T-cell (primary cell): ENCODE results near the gene BCL10. TPM values are rescaled to one million over a fixed set of nuclear protein-coding genes. Genes with fewer than 3 reads are reported as not detected.

Source experiments
- ATAC-seq, 4 experiments: fragments of 200-7000 bp in 3 of 4; fragments of 150-1000 bp in 1 of 4; cut with Tn5 transposase; replicated peaks in 1 of 4; 1 replicate in 3 of 4; 2 replicates in 1 of 4; pipeline ENCODE4 v1.10.0; 2021; ENCODE audit warnings: moderate library complexity in 3 of 4, mild to moderate bottlenecking in 2 of 4, moderate number of reproducible peaks in 1 of 4
- CTCF ChIA-PET, 2 donors: fragments of 300-600 bp; sonication (Branson Sonifier 250); formaldehyde crosslinking; loops; one replicate each; lab custom pipeline; 2022; ENCODE audit warnings: antibody characterized with exemption in 2 of 2; lab: Charles Lee
- POLR2A ChIA-PET, 2 donors: fragments of 300-600 bp; sonication (Branson Sonifier 250); formaldehyde crosslinking; loops; one replicate each; lab custom pipeline; 2022; ENCODE audit warnings: antibody characterized with exemption in 2 of 2; lab: Charles Lee
- DNase-seq, 35 experiments: peaks; one replicate each; pipeline versions ENCODE4 v3.0.0 to v3.0.0-alpha.2; 2013 to 2023
- H3K27ac ChIP-seq: one replicate; pipeline ENCODE4 v1.5.1; 2013; ENCODE audit warnings: low read length
- H3K27me3 ChIP-seq, 2 experiments: replicated peaks in 1 of 2; 1 replicate in 1 of 2; 2 replicates in 1 of 2; pipeline versions ENCODE4 v1.6.1 to v1.7.0; 2013; ENCODE audit warnings: low read length in 1 of 2, mixed read lengths in 1 of 2; ENCODE audit not compliant: control insufficient read depth in 2 of 2, insufficient read depth in 2 of 2; ENCODE audit errors: extremely low read depth in 1 of 2
- H3K36me3 ChIP-seq, 2 donors: 1 replicate in 1 of 2; 2 replicates in 1 of 2; pipeline versions ENCODE4 v1.6.1 to v1.7.0; 2013; ENCODE audit warnings: low read length in 1 of 2; ENCODE audit not compliant: control insufficient read depth in 2 of 2, insufficient read depth in 1 of 2; ENCODE audit errors: extremely low read depth in 1 of 2
- H3K4me1 ChIP-seq, 2 experiments: 1 replicate in 1 of 2; 2 replicates in 1 of 2; pipeline versions ENCODE4 v1.6.1 to v1.7.0; 2013; ENCODE audit warnings: low read length in 2 of 2, mixed read lengths in 1 of 2; ENCODE audit not compliant: insufficient read depth in 2 of 2, control insufficient read depth in 1 of 2; ENCODE audit errors: extremely low read depth in 1 of 2
- H3K4me3 ChIP-seq, 2 donors: 1 replicate in 1 of 2; 2 replicates in 1 of 2; pipeline versions ENCODE4 v1.5.1 to v1.7.0; 2013; ENCODE audit warnings: mild to moderate bottlenecking in 2 of 2, low read length in 1 of 2, moderate library complexity in 1 of 2; ENCODE audit not compliant: control insufficient read depth in 1 of 2; ENCODE audit errors: extremely low read depth in 1 of 2
- H3K9me3 ChIP-seq: 2 replicates; pipeline ENCODE4 v1.7.0; 2013
- H3K27ac Mint-ChIP-seq, 2 donors: one replicate each; pipeline ENCODE4 v1.8.0; 2020 to 2021; ENCODE audit warnings: mild to moderate bottlenecking in 2 of 2, mixed read lengths in 2 of 2
- H3K27me3 Mint-ChIP-seq, 2 donors: one replicate each; pipeline ENCODE4 v1.8.0; 2021 to 2022; ENCODE audit warnings: mixed read lengths in 2 of 2
- H3K36me3 Mint-ChIP-seq: one replicate; pipeline ENCODE4 v1.8.0; 2021; ENCODE audit warnings: mixed read lengths
- H3K4me1 Mint-ChIP-seq, 3 donors: one replicate each; pipeline ENCODE4 v1.8.0; 2020 to 2022; ENCODE audit warnings: mixed read lengths in 3 of 3, mild to moderate bottlenecking in 1 of 3
- H3K4me3 Mint-ChIP-seq, 3 donors: one replicate each; pipeline ENCODE4 v1.8.0; 2020 to 2022; ENCODE audit warnings: mild to moderate bottlenecking in 3 of 3, mixed read lengths in 3 of 3, moderate library complexity in 3 of 3
- H3K9me3 Mint-ChIP-seq, 3 donors: one replicate each; pipeline ENCODE4 v1.8.0; 2020 to 2022; ENCODE audit warnings: mixed read lengths in 3 of 3
- WGBS: methylation state at CpG from one replicate; pipeline ENCODE4 v1.1.5; 2013; ENCODE audit warnings: missing lambda C conversion rate; ENCODE audit not compliant: insufficient coverage; 5-methylcytosine and 5-hydroxymethylcytosine counted together
- total RNA-seq, 35 experiments: library from RNA in 6 of 35; stranded (reverse) in 6 of 35; fragments of 120-200 nt in 1 of 35; gene quantifications; one replicate each; pipeline versions ENCODE4 v1.2.1 to v1.2.4 and lab custom pipeline; 2013 to 2026

BCL10 gene
- total RNA-seq, 5 donors from 2014 or later (not counting 1 experiment from before 2014, with no cell fraction given), result 25.8 to 40.0 (median 28.0) TPM

GRCh38 chr1:85225624-85226380 lies 50.6 kb downstream of the BCL10 start:
- ATAC-seq (no peak), DNase-seq (no peak)
- Mint-ChIP-seq H3K4me3 (no peak overlapping the region), H3K27me3 (peaks cover 6 to 7% of the 10 kb centered on the region in 2 donors), H3K36me3 (no peaks in the 10 kb centered on the region), H3K9me3 (no peaks in the 10 kb centered on the region), H3K4me1 (peaks cover 0 to 2% (median 0%) of the 10 kb centered on the region in 3 donors), H3K27ac (no peak overlapping the region)
- CTCF ChIA-PET, result no interaction called here
- Histone ChIP-seq H3K36me3 (no peaks in the 10 kb centered on the region), H3K27me3 (no peaks in the 10 kb centered on the region), H3K4me3 (no peak overlapping the region), H3K27ac (no peak overlapping the region), H3K9me3 (no peaks in the 10 kb centered on the region), H3K4me1 (no peaks in the 10 kb centered on the region)
- WGBS, result 100% methylated on average over 1 of the region's 5 CpGs
- POLR2A ChIA-PET, result no interaction called here

- Histone ChIP-seq H3K27ac (no peak overlapping the region), H3K27me3 (no peaks in the 10 kb centered on the region), H3K36me3 (no peaks in the 10 kb centered on the region), H3K4me1 (no peaks in the 10 kb centered on the region), H3K4me3 (no peak overlapping the region), H3K9me3 (no peaks in the 10 kb centered on the region)
- Mint-ChIP-seq H3K4me3 (no peak overlapping the region), H3K27me3 (peaks cover 7 to 10% of the 10 kb centered on the region in 2 donors), H3K9me3 (no peaks in the 10 kb centered on the region), H3K4me1 (no peaks in the 10 kb centered on the region), H3K27ac (no peak overlapping the region), H3K36me3 (no peaks in the 10 kb centered on the region)
- 86% methylated on average over 1 of the region's 3 CpGs for WGBS
- POLR2A ChIA-PET, result no interaction called here
- DNase-seq (no peak), ATAC-seq (no peak)
- CTCF ChIA-PET, result interaction anchor here in 1 of 2 donors (0.7 to 1.0 kb wide), 2 partner anchors 20 to 25 kb away, joined by 3 to 5 read pairs; no protein-coding TSS in a partner anchor
These were observed 51.5 kb downstream of the BCL10 start for GRCh38 chr1:85224734-85225623.

DNA sequence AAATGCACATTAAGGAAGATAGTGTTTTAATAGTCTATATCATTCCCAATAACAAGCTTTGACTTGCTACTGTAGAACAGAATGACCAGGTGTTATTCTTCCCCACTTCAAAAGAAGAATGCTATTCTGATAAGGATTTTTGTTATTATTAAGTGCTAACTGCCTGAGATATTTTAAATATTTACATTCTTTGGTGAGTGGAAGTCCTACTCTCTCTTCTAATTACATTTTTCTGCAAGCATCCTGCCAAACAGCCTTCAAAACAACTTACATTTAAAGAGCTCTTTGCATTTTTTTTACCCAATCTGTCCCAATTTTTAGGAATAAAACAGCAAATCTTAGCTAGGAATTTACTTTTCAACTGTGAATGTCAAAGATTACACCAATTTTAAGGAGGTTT lies 52.1 kb downstream of the BCL10 start:
- H3K4me3 ChIP-seq, result no peak overlapping the region
- H3K4me1 ChIP-seq, result no peaks in the 10 kb centered on the region
- ATAC-seq (no peak), DNase-seq (no peak)
- H3K27ac ChIP-seq, result no peak overlapping the region
- Mint-ChIP-seq H3K27ac (no peak overlapping the region), H3K9me3 (no peaks in the 10 kb centered on the region), H3K4me3 (no peak overlapping the region), H3K4me1 (no peaks in the 10 kb centered on the region), H3K27me3 (peaks cover 5 to 9% of the 10 kb centered on the region in 2 donors), H3K36me3 (no peaks in the 10 kb centered on the region)
- no peaks in the 10 kb centered on the region for H3K27me3 ChIP-seq
- H3K9me3 ChIP-seq, result no peaks in the 10 kb centered on the region
- no peaks in the 10 kb centered on the region for H3K36me3 ChIP-seq
- ChIA-PET CTCF (interaction anchor here in 1 of 2 donors (0.6 to 1.0 kb wide), 3 partner anchors 21 to 35 kb away, joined by 3 to 5 read pairs (median 3); no protein-coding TSS in a partner anchor), POLR2A (no interaction called here)

GRCh38 chr1:85223334-85223733 lies 53.1 kb downstream of the BCL10 start:
- Mint-ChIP-seq H3K4me3 (no peak overlapping the region), H3K4me1 (no peaks in the 10 kb centered on the region), H3K36me3 (no peaks in the 10 kb centered on the region), H3K27me3 (peaks cover 3 to 8% of the 10 kb centered on the region in 2 donors), H3K27ac (no peak overlapping the region), H3K9me3 (no peaks in the 10 kb centered on the region)
- no peaks in the 10 kb centered on the region for H3K36me3 ChIP-seq
- H3K9me3 ChIP-seq, result no peaks in the 10 kb centered on the region
- H3K4me3 ChIP-seq, result no peak overlapping the region
- no peaks in the 10 kb centered on the region for H3K27me3 ChIP-seq
- no peak for ATAC-seq
- CTCF ChIA-PET, result no interaction called here
- 70% methylated on average over 2 of the region's 5 CpGs for WGBS
- no peak for DNase-seq
- POLR2A ChIA-PET, result no interaction called here
- no peak overlapping the region for H3K27ac ChIP-seq
- H3K4me1 ChIP-seq, result no peaks in the 10 kb centered on the region

- ATAC-seq, result no peak
- 88% methylated on average over 4 of the region's 7 CpGs for WGBS
- no peaks in the 10 kb centered on the region for H3K4me1 ChIP-seq
- H3K27me3 ChIP-seq, result no peaks in the 10 kb centered on the region
- no peak overlapping the region for H3K4me3 ChIP-seq
- ChIA-PET POLR2A (no interaction called here), CTCF (no interaction called here)
- Mint-ChIP-seq H3K9me3 (no peaks in the 10 kb centered on the region), H3K27me3 (peaks cover 7 to 22% of the 10 kb centered on the region in 2 donors), H3K36me3 (no peaks in the 10 kb centered on the region), H3K27ac (no peak overlapping the region), H3K4me3 (no peak overlapping the region), H3K4me1 (no peaks in the 10 kb centered on the region)
- H3K9me3 ChIP-seq, result no peaks in the 10 kb centered on the region
- DNase-seq, result no peak
- H3K27ac ChIP-seq, result no peak overlapping the region
- no peaks in the 10 kb centered on the region for H3K36me3 ChIP-seq
These were observed 55.7 kb downstream of the BCL10 start for GRCh38 chr1:85220756-85221201.

DNA sequence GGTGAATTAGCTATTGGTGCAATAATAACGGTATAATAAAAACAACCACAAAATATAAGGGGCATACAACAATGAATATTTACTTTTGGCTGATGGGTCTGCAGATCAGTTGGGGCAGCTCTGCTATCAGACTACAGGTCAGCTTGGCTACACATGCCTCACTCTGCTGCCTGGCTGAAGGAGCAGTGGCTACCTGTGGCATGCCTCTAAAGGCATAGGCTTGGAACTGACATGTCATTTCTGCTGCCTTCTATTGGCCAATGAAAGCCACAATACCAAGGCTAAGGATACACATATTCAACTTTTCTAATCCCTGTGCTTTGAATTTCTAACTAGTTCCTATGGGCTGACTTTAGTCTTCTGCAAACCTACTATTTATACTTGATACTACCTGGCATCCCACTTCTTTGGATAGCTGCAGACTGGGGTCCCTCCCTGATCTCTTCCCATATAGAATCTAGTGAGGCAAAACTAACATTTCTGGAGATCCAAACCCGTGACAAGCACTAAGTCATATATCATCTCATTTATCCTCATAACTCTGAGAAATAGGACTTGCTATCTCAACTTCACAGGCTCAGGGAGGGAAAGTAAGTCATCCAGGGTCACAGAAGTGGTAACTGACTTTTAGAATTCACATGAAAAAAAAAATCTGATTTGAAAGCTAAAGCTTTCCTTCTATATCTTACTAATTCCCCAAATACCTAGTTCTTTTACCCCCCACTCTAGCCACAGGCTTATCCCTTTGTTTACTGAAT lies 56.4 kb downstream of the BCL10 start:
- Histone ChIP-seq H3K27me3 (no peaks in the 10 kb centered on the region), H3K9me3 (no peaks in the 10 kb centered on the region), H3K4me1 (no peaks in the 10 kb centered on the region), H3K36me3 (no peaks in the 10 kb centered on the region), H3K4me3 (no peak overlapping the region), H3K27ac (no peak overlapping the region)
- H3K4me3 Mint-ChIP-seq, result no peak overlapping the region
- peaks cover 11 to 23% of the 10 kb centered on the region in 2 donors for H3K27me3 Mint-ChIP-seq
- ChIA-PET CTCF (no interaction called here), POLR2A (no interaction called here)
- WGBS, result no CpG with 5 or more reads among the region's 2 CpGs
- ATAC-seq, result no peak
- H3K27ac Mint-ChIP-seq, result no peak overlapping the region
- H3K36me3 Mint-ChIP-seq, result no peaks in the 10 kb centered on the region
- no peaks in the 10 kb centered on the region for H3K9me3 Mint-ChIP-seq
- no peak for DNase-seq
- no peaks in the 10 kb centered on the region for H3K4me1 Mint-ChIP-seq
